IMR-90 (cell line): ENCODE data around the gene CYP4B1. TPM values are rescaled to one million over a fixed set of nuclear protein-coding genes. Genes with fewer than 3 reads are reported as not detected.

Experiments used
- ATAC-seq: fragments of 200-7000 bp; cut with Tn5 transposase; 2 replicates; pipeline ENCODE4 v1.9.1; 2020; ENCODE audit warnings: low read depth, mild to moderate bottlenecking, moderate library complexity
- BruUV-seq: library from RNA; stranded (reverse); fragments of 400-500 nt; replicated peaks from 2 replicates; lab custom pipeline; 2021; lab: Mats Ljungman, UMichigan
- CTCF ChIA-PET: fragments of 300-600 bp; formaldehyde crosslinking; extraction: SDS; loops from one replicate; lab custom pipeline; 2021; ENCODE audit warnings: antibody characterized with exemption; lab: Yijun Ruan, JAX
- POLR2A ChIA-PET: fragments of 300-600 bp; sonication (Branson Sonifier 250); formaldehyde crosslinking; loops from one replicate; lab custom pipeline; 2022; ENCODE audit warnings: antibody characterized with exemption; ENCODE audit not compliant: unreplicated experiment; lab: Charles Lee
- DNase-seq: peaks from one replicate; pipeline ENCODE4 v3.0.0; 2013
- H2AFZ ChIP-seq: replicated peaks from 2 replicates; pipeline ENCODE3; 2013; ENCODE audit warnings: low read length, mild to moderate bottlenecking; ENCODE audit not compliant: poor library complexity
- H2AK5ac ChIP-seq: 2 replicates; pipeline ENCODE4 v1.6.1; 2013; ENCODE audit warnings: low read depth, low read length, inconsistent platforms
- H2AK9ac ChIP-seq: replicated peaks from 2 replicates; pipeline ENCODE3; 2013; ENCODE audit warnings: mild to moderate bottlenecking, low read depth, low read length, moderate library complexity; ENCODE audit not compliant: poor library complexity
- H2BK120ac ChIP-seq: 2 replicates; pipeline ENCODE4 v1.6.1; 2013; ENCODE audit warnings: low read depth, low read length, inconsistent platforms
- H2BK15ac ChIP-seq: 3 replicates; pipeline ENCODE4 v1.6.1; 2013; ENCODE audit warnings: low read depth, low read length, inconsistent platforms
- H2BK20ac ChIP-seq: 2 replicates; pipeline ENCODE4 v1.6.1; 2013; ENCODE audit warnings: low read depth, mild to moderate bottlenecking, inconsistent platforms, low read length, moderate library complexity
- H2BK5ac ChIP-seq: 2 replicates; pipeline ENCODE4 v1.6.1; 2013; ENCODE audit warnings: mild to moderate bottlenecking, low read depth, low read length, inconsistent platforms; ENCODE audit not compliant: poor library complexity, severe bottlenecking
- H3K14ac ChIP-seq: replicated peaks from 2 replicates; pipeline ENCODE4 v1.6.1; 2013; ENCODE audit warnings: low read depth, low read length, inconsistent platforms
- H3K18ac ChIP-seq: 2 replicates; pipeline ENCODE4 v1.6.1; 2013; ENCODE audit warnings: low read depth, low read length, control low read depth
- H3K23ac ChIP-seq: 2 replicates; pipeline ENCODE4 v1.6.1; 2013; ENCODE audit warnings: low read depth, low read length, inconsistent platforms
- H3K27ac ChIP-seq: 2 replicates; pipeline ENCODE4 v1.5.1; 2013; ENCODE audit warnings: mild to moderate bottlenecking, control low read depth, low read length; ENCODE audit not compliant: insufficient read depth
- H3K27me3 ChIP-seq: 2 replicates; pipeline ENCODE4 v1.6.1; 2013; ENCODE audit warnings: low read length; ENCODE audit not compliant: control insufficient read depth, insufficient read depth
- H3K36me3 ChIP-seq: 2 replicates; pipeline ENCODE4 v1.6.1; 2013; ENCODE audit warnings: low read length, mixed read lengths; ENCODE audit not compliant: control insufficient read depth, insufficient read depth
- H3K4ac ChIP-seq: 2 replicates; pipeline ENCODE4 v1.6.1; 2013; ENCODE audit warnings: low read depth, low read length, inconsistent platforms
- H3K4me1 ChIP-seq: 2 replicates; pipeline ENCODE4 v1.6.1; 2013; ENCODE audit warnings: low read length, mixed read lengths; ENCODE audit not compliant: control insufficient read depth, insufficient read depth
- H3K4me2 ChIP-seq: 2 replicates; pipeline ENCODE4 v1.6.1; 2013; ENCODE audit warnings: low read depth, mild to moderate bottlenecking, control low read depth, low read length, moderate library complexity
- H3K4me3 ChIP-seq: 2 replicates; pipeline ENCODE4 v1.5.1; 2013; ENCODE audit warnings: low read depth, mild to moderate bottlenecking, control low read depth, low read length, moderate library complexity; ENCODE audit not compliant: insufficient read depth
- H3K56ac ChIP-seq: 2 replicates; pipeline ENCODE4 v1.6.1; 2013; ENCODE audit warnings: low read length, inconsistent platforms; ENCODE audit not compliant: insufficient read depth; ENCODE audit errors: extremely low read depth
- H3K79me1 ChIP-seq, 2 experiments: 2 replicates each; pipeline ENCODE4 v1.6.1; 2013; ENCODE audit warnings: low read length in 2 of 2, inconsistent platforms in 1 of 2, low read depth in 1 of 2
- H3K9ac ChIP-seq: 2 replicates; pipeline ENCODE4 v1.6.1; 2013; ENCODE audit warnings: low read depth, low read length, control low read depth
- H3K9me1 ChIP-seq: 2 replicates; pipeline ENCODE4 v1.6.1; 2013; ENCODE audit warnings: low read length, inconsistent platforms; ENCODE audit not compliant: insufficient read depth
- H3K9me3 ChIP-seq: 2 replicates; pipeline ENCODE4 v1.6.1; 2013; ENCODE audit warnings: low read length; ENCODE audit not compliant: control insufficient read depth, insufficient read depth
- H4K20me1 ChIP-seq: 2 replicates; pipeline ENCODE4 v1.6.1; 2013; ENCODE audit warnings: low read length, inconsistent platforms; ENCODE audit not compliant: insufficient read depth
- H4K5ac ChIP-seq: 2 replicates; pipeline ENCODE4 v1.6.1; 2013; ENCODE audit warnings: mild to moderate bottlenecking, low read depth, low read length, control low read depth
- H4K8ac ChIP-seq, 2 experiments: 2 replicates each; pipeline ENCODE4 v1.6.1; 2013; ENCODE audit warnings: low read depth in 2 of 2, low read length in 2 of 2, control low read depth in 1 of 2, inconsistent platforms in 1 of 2
- H4K91ac ChIP-seq: 2 replicates; pipeline ENCODE4 v1.6.1; 2013; ENCODE audit warnings: low read depth, low read length, inconsistent platforms; ENCODE audit not compliant: insufficient read depth
- BHLHE40 ChIP-seq: fragments of 150-350 bp; IDR thresholded peaks from 2 replicates; pipeline ENCODE4 v1.6.1; 2016; ENCODE audit warnings: mild to moderate bottlenecking, low read depth, low read length
- CEBPB ChIP-seq: IDR thresholded peaks from 2 replicates; pipeline ENCODE4 v1.6.1; 2012; ENCODE audit warnings: low read depth, low read length, improper control_type of control experiment
- CHD1 ChIP-seq: IDR thresholded peaks from 2 replicates; pipeline ENCODE4 v1.6.1; 2012; ENCODE audit warnings: low read depth, low read length, improper control_type of control experiment
- CTCF ChIP-seq: conservative IDR thresholded peaks from 2 replicates; pipeline ENCODE4 v1.5.1; 2012; ENCODE audit warnings: mild to moderate bottlenecking, low read depth, low read length, improper control_type of control experiment
- ELK1 ChIP-seq: fragments of 150-350 bp; IDR thresholded peaks from 2 replicates; pipeline ENCODE4 v1.6.1; 2016; ENCODE audit warnings: low read depth, mild to moderate bottlenecking, low read length, moderate library complexity, borderline replicate concordance
- FOS ChIP-seq: fragments of 150-350 bp; IDR thresholded peaks from 2 replicates; pipeline ENCODE4 v1.6.1; 2016; ENCODE audit warnings: low read depth, low read length
- MAFK ChIP-seq: IDR thresholded peaks from 2 replicates; pipeline ENCODE4 v1.6.1; 2012; ENCODE audit warnings: low read depth, low read length, improper control_type of control experiment
- MAZ ChIP-seq: IDR thresholded peaks from 2 replicates; pipeline ENCODE4 v1.6.1; 2012; ENCODE audit warnings: low read depth, mild to moderate bottlenecking, low read length, improper control_type of control experiment, moderate library complexity, borderline replicate concordance
- MXI1 ChIP-seq: IDR thresholded peaks from 2 replicates; pipeline ENCODE4 v1.6.1; 2012; ENCODE audit warnings: low read depth, mild to moderate bottlenecking, low read length, moderate library complexity, borderline replicate concordance
- NFE2L2 ChIP-seq: fragments of 150-350 bp; IDR thresholded peaks from 2 replicates; pipeline ENCODE4 v1.6.1; 2016; ENCODE audit warnings: low read depth, mild to moderate bottlenecking, low read length
- POLR2A ChIP-seq: IDR thresholded peaks from 2 replicates; pipeline ENCODE4 v1.6.1; 2012; ENCODE audit warnings: mild to moderate bottlenecking, low read depth, low read length
- RAD21 ChIP-seq: IDR thresholded peaks from 2 replicates; pipeline ENCODE4 v1.6.1; 2012; ENCODE audit warnings: low read length, improper control_type of control experiment
- RCOR1 ChIP-seq: IDR thresholded peaks from 2 replicates; pipeline ENCODE4 v1.6.1; 2012; ENCODE audit warnings: mild to moderate bottlenecking, low read length, improper control_type of control experiment; ENCODE audit not compliant: insufficient replicate concordance
- RFX5 ChIP-seq: IDR thresholded peaks from 2 replicates; pipeline ENCODE4 v1.8.0; 2012; ENCODE audit warnings: low read depth, mild to moderate bottlenecking, low read length, moderate library complexity
- SMC3 ChIP-seq: fragments of 150-350 bp; IDR thresholded peaks from 2 replicates; pipeline ENCODE4 v1.6.1; 2016; ENCODE audit warnings: low read depth, mild to moderate bottlenecking, antibody characterized with exemption, low read length, moderate library complexity
- USF2 ChIP-seq: fragments of 150-350 bp; IDR thresholded peaks from 2 replicates; pipeline ENCODE4 v1.6.1; 2017; ENCODE audit warnings: mild to moderate bottlenecking, antibody characterized with exemption, low read length, low read depth
- WGBS, 2 experiments: methylation state at CpG; one replicate each; pipeline versions ENCODE4 v1.1.5 to v1.1.7; 2013; ENCODE audit warnings: missing lambda C conversion rate in 2 of 2; ENCODE audit not compliant: insufficient read length in 1 of 2; ENCODE audit errors: extremely low coverage in 2 of 2; 5-methylcytosine and 5-hydroxymethylcytosine counted together
- dilution Hi-C: fragments of 300-500 bp; cut with HindIII; formaldehyde crosslinking; loops from one replicate; pipeline ENCODE4 v1.14.3; 2018; ENCODE audit warnings: low sequenced_read_pairs; ENCODE audit not compliant: unreplicated experiment
- in situ Hi-C: fragments of 300-500 bp; cut with MboI; formaldehyde crosslinking; loops from 3 replicates; pipeline ENCODE4 v1.14.3; 2019; ENCODE audit warnings: low sequenced_read_pairs, inconsistent platforms, mixed read lengths
- intact Hi-C: fragments of 100-400 bp; cut with micrococcal nuclease; formaldehyde crosslinking; loops from 2 replicates; pipeline ENCODE4 v1.10.0; 2022
- polyA plus RNA-seq, 3 experiments: library from polyadenylated mRNA; depleted of rRNA; stranded (reverse); fragments of >200 nt; gene quantifications; 2 replicates each; pipeline ENCODE4 v1.2.3, GENCODE V29; 2012; ENCODE audit warnings: low replicate concordance in 1 of 3
- total RNA-seq: library from RNA; depleted of rRNA; stranded (reverse); fragments of >200 nt; gene quantifications from 2 replicates; pipeline ENCODE4 v1.2.3, GENCODE V29; 2012

CYP4B1 gene
- total and polyA plus RNA-seq, 2 of the 4 experiments (the other 2 are of a cell fraction), result not detected

- in situ Hi-C loops (no loop called here), dilution Hi-C loops (no loop called here), intact Hi-C loops (no loop called here)
- Histone ChIP-seq H3K56ac (no peak overlapping the region), H2BK15ac (no peak overlapping the region), H3K27ac (no peak overlapping the region), H2BK120ac (no peak overlapping the region), H3K23ac (no peak overlapping the region), H3K4me1 (no peaks in the 10 kb centered on the region), H2AK5ac (no peak overlapping the region), H2AK9ac (no peak overlapping the region), H4K91ac (no peak overlapping the region), H3K4me3 (no peak overlapping the region), H4K5ac (no peak overlapping the region), H3K14ac (no peak overlapping the region), H3K79me1 (no peaks in the 10 kb centered on the region), H3K36me3 (no peaks in the 10 kb centered on the region), H2BK5ac (no peak overlapping the region), H2AFZ (no peak overlapping the region), H4K8ac (no peak overlapping the region), H3K27me3 (no peaks in the 10 kb centered on the region), H3K9me1 (no peaks in the 10 kb centered on the region), H3K9me3 (peaks cover 34% of the 10 kb centered on the region), H3K4me2 (no peak overlapping the region), H3K9ac (no peak overlapping the region), H3K18ac (no peak overlapping the region), H2BK20ac (no peak overlapping the region), H3K4ac (no peak overlapping the region), H4K20me1 (no peaks in the 10 kb centered on the region)
- 67% methylated on average over 1 of the region's 5 CpGs; no CpG with 5 or more reads in 1 of the 2 experiments for WGBS, 2 experiments
- no peak for TF ChIP-seq MXI1
- TF ChIP-seq CTCF, result no peak
- no peak for TF ChIP-seq SMC3
- no peak for TF ChIP-seq RAD21
- TF ChIP-seq NFE2L2, result no peak
- TF ChIP-seq BHLHE40, result no peak
- no peak for TF ChIP-seq MAZ
- TF ChIP-seq CHD1, result no peak
- TF ChIP-seq MAFK, result no peak
- TF ChIP-seq RCOR1, result no peak
- TF ChIP-seq RFX5, result no peak
- no peak for TF ChIP-seq FOS
- no peak for TF ChIP-seq ELK1
- no peak for TF ChIP-seq CEBPB
- TF ChIP-seq USF2, result no peak
- TF ChIP-seq POLR2A, result no peak
- DNase-seq, result no peak
- POLR2A ChIA-PET, result no interaction called here
- ATAC-seq, result no peak
- no TSS peak for BruUV-seq
- CTCF ChIA-PET, result no interaction called here
Measured at GRCh38 chr1:46810596-46810995, 11.8 kb downstream of the CYP4B1 start.
